GM18867 (cell line): ENCODE measurements around the gene SORCS2.

Experiments
- ATAC-seq: cut with Tn5 transposase; IDR thresholded peaks from one replicate; pipeline ENCODE4 v1.9.1; 2021; ENCODE audit warnings: mild to moderate bottlenecking, moderate library complexity; ENCODE audit not compliant: unreplicated experiment

Gene SORCS2

GRCh38 chr4:7689773-7690693 is 497.7 kb downstream of the SORCS2 start:
- no peak for ATAC-seq

GRCh38 chr4:7691061-7691460 is 498.7 kb downstream of the SORCS2 start:
- ATAC-seq = no peak

GRCh38 chr4:7691982-7692381 is 499.6 kb downstream of the SORCS2 start:
- ATAC-seq = no peak

DNA sequence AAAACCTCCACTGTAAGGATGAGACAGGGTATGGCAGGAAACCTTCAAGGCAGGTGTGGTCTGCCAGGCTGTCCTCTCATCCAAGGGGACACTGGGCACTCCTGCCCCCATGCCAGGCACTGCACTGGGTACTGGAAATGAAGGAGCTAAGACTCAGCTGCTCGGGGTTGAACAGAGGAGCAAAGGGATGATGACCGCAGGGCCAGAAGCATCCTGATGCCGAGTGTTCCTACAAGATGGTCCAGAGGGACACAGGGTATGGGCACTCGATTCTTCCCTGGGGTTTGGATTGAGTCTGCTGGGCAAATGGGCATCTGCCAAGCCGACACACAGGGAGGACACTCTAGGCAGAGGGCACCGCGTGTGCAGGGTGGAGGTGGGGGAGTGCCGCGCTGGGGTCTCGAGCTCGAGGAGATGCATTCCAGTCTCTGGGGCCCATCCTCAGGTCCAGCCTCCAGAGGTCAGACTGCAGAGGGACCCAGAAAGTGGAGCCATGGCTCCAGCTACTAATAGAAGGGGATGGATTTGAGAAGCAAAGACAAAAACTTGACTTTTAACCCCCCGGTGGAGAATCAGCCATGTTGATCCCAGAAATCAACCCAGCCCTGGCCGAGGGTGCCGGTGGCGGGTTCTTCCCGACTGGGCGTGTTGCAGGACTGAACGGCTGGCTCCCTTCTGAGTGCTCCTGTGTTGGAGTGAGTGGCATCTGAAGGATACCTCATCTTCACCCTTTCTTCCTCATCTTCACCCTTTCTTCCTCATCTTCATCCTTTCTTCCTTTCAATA is 500.3 kb downstream of the SORCS2 start:
- no peak for ATAC-seq

- no peak for ATAC-seq
Measured at GRCh38 chr4:7693237-7693608, 500.9 kb downstream of the SORCS2 start.

DNA sequence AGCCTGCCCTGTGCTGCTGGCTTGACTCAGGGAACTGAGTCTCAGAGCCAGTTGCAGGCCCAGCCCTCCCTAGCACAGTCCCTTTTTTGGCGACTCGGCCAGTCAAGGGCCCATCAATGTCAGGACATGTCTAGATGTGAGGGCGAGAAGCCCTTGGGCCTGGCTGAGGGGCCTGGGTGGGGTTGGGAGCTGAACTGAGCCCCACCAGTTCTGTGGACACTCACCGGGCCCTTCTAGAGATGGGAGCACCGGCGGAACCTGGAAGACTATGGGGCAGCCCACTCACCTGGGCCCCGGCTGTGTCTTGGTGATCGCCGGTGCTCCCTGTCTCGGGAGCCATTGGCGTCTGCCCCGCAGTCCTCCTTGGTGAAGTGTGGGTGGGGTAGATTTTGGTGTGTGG is 501.4 kb downstream of the SORCS2 start:
- ATAC-seq = no peak

- ATAC-seq = no peak
Measured at GRCh38 chr4:7694324-7694723, 502.0 kb downstream of the SORCS2 start.

GRCh38 chr4:7697343-7697742 is 505.0 kb downstream of the SORCS2 start:
- no peak for ATAC-seq

DNA sequence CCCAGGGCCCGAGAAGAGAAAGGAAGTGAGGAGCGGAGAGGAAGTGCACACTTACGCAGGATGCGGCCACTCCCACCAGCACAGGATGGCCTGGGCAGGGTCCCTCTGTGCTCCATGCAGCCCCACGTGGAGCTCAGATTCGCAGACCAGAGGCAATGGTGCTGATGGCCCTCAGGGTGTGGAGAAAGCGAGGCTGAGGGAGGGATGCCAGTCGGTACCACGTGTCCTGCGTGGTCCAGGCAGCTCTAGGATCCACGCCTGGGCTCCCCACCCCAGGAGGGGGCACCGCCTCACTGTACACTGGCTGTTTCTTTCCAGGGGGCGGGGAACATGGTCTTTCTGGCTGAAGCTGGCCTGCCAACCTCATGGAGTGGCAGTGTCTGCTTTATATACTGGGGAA is 505.5 kb downstream of the SORCS2 start:
- no peak for ATAC-seq

DNA sequence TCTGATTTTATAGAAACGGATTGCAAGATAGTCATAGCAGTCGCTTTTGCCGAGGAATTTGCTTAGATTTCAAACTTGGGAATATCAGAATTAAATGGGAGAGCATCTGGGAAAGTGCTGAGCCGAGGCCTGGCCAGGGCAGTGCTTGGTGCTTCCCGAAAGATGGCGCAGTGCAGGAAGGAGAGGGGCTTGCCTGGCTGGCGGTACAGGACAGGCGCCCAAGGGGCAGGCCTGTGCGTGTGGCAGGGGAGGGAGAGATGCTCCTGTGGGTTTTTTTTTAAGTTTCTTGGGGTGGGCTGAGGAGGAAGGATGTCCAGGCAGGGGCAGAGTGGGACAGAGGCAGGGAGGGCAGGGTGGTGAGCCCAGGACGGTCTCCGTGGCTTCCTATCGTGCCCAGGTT is 506.2 kb downstream of the SORCS2 start:
- ATAC-seq = no peak

GRCh38 chr4:7699031-7699430 is 506.7 kb downstream of the SORCS2 start:
- no peak for ATAC-seq

DNA sequence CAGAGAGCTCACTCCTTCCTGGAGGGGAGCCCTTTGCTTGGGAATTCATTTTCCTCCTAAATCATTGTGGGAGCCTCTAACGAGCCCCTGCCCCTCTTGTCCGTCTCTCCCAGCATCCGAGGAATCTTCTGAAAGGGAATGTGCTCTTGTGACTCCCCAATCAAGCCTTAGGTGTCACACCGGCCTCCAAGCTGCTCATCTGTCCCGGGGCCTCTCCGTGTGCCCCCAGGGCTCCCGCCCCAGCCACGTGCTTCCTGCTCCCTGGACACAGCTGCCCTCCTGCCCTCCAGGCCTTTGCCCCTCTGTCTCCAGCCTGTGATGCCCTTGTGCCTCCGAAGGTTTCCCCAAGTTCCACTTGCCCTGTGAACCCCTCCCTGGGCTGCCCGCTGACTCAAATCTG is 507.5 kb downstream of the SORCS2 start:
- no peak for ATAC-seq

GRCh38 chr4:7700665-7701064 is 508.3 kb downstream of the SORCS2 start:
- no peak for ATAC-seq

GRCh38 chr4:7701866-7702649 is 509.7 kb downstream of the SORCS2 start:
- no peak for ATAC-seq

GRCh38 chr4:7703688-7704087 is 511.4 kb downstream of the SORCS2 start:
- no peak for ATAC-seq

GRCh38 chr4:7704091-7704490 is 511.8 kb downstream of the SORCS2 start:
- ATAC-seq = no peak

GRCh38 chr4:7704625-7705024 is 512.3 kb downstream of the SORCS2 start:
- ATAC-seq = no peak

GRCh38 chr4:7705062-7705461 is 512.7 kb downstream of the SORCS2 start:
- no peak for ATAC-seq

DNA sequence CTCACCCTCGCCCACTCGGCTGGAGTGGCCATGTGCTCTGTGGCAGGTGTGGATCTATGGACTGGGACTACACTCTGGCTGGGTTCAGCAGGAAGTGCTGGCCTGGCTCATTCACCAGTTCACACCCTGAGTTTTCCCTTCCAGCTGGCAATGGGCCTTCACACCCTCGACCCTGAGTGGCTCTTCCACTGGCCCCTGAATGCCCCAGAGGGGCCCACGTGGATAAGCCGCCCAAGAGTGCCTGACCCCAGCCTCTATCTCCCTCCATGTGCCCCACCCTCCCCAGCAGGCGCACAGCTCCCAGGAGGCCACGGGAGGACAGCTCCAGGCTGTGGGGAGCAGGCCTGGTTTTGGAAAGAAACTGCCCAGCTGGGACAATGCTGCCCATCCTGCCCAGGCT is 513.3 kb downstream of the SORCS2 start:
- no peak for ATAC-seq

GRCh38 chr4:7708238-7708637 is 515.9 kb downstream of the SORCS2 start:
- ATAC-seq = no peak

DNA sequence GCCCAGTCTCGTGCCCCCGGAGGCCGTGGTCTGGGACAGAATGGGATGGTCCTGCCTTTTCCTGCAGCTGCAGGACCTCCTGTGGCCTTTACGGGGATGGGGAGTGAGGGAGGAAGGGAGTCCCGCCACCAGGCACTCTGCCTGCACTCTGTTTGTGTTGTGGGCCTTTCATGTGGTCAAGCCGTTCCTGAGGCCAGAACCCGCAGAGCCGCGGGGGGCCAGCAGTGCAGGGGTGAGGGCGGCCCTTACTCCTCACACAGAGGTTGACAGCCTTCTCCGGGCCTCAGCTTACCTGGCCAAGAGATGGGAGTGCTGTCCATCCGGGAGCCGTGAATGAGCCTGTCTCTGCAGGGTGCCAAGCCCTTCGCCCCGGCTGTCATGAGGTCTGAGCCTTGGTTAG is 516.6 kb downstream of the SORCS2 start:
- ATAC-seq = no peak
